HG02885 (cell line): Measurements from ENCODE around the gene TRERF1.

Source experiments
- ATAC-seq: cut with Tn5 transposase; IDR thresholded peaks from one replicate; pipeline ENCODE4 v1.9.1; 2021; ENCODE audit warnings: mild to moderate bottlenecking; ENCODE audit not compliant: unreplicated experiment, poor library complexity

TRERF1 gene

DNA sequence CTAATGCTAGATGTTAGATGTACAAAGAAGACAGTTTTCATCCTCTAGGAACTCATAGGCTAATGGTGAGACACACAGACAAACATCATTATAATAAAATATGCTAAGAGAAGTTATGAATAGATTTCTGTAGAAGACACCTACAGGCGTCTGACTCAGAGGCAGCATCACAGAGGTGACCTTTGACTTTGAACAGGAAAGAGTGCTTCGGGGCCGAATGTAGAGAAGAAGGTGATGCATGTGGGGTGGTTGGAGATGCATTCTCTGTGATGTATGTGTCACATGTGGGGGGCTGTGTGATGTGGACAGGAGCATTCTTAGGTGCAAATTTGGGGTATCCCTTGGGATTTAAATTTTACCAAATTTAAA lies 271.8 kb downstream of the TRERF1 start:
- ATAC-seq = no peak

DNA sequence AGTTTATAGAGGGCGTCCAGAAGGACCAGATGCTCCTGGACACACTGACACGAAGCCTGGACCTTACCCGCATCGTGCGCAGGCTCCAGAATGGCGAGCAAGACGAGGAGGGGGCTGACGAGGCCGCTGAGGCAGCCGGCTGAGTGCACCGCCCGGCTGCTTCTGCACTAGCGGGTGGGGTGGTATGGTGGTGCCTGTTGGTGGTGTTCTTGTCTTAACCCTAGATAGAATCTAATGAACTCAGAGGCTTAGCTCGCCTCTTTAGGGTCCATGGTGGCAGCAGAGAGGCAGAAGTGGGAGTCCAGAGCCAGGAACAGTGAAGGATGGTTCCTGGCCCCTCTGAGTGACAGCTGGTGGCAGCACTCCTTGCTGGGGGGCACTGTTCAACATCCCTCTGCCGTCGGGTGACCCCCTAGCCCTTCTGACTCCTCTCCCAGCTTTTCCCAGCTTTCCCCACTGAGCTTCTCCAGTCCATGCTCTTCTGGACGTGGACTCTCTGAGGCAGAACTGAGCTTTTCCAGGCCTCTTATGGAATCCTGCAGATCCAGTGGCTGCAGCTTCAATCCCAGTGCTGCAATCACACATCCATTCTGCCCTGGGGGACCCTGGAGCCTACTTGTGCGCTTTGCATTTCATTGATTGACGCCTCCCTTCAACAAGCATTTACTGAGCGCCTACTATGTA lies 272.3 kb downstream of the TRERF1 start:
- ATAC-seq = no peak

DNA sequence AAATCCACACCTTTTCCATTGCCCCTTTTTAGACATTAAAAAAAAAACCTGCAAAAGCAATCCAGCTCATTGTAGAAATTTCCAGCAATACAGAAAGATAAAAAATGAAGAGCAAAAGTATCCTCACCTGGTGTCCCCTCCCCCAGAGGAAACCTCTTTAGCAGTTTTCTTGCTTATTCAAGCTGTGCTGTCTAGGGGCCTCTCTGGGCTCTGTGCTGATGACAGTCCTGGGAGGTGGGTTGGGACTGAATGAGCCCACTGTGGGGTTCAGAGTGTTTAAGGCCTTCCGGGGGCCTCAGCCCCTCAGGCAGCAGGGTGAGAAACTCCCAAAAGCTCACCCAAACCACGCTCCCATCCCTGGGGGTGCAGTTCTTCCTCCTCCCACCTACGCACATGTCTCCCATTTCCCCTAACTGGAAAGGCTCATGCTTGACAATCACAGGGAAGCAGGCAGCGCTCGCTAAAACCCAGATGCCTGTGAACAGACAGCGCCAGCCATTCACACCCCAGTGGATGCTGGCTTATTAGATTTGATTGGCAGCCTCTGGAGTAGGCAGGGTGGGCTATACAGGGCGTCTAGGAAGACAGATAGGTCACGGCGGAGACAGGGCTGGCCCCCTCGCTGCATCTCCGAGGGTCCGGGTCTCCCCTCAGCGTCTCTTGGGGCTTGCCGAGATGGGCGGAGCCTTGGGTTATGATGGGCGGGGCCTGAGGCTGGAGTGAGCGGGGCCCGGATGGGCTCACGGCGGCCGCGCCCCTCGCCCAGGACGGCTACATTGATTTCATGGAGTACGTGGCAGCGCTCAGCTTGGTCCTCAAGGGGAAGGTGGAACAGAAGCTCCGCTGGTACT lies 274.0 kb downstream of the TRERF1 start:
- ATAC-seq = no peak

DNA sequence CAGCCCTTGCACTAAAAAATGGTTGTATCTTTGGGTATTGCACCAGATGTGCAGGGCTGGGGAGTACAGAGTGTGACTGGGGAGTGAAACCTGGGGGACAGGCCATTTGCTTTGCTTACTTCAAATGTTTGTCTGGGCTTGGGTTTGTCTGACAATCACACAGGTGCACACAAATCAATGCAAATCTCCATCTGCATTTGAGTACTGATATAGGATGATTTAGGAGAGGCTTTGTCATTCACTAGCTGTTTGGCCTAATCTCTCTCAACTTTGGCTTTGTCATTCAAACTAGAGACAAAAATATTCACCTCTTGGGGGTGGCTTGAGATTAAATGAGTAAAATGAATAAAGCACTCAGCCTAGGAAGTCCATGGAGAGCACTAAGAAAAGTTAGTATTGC lies 274.7 kb downstream of the TRERF1 start:
- ATAC-seq = no peak

DNA sequence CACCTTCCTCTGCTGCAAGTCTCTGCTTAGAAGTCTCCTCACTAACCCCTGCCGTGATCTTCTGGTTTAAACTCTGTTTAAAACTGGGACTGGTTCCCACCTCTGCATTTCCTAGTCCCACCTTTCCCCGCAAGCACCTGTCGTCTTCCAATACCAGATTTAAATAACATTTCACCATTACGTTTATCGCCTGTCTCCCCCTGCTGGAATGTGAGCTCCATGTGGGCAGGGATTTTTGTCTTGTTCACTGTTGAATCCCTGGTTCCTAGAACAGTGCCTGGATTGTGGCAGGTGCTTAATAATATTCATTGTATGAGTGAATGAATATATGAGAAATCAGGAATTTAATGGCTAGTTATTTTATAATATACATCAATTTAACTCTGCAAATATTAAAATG lies 275.9 kb downstream of the TRERF1 start:
- ATAC-seq = no peak
